Natural killer cell (primary cell): Measurements from ENCODE around the gene IL10. TPM values are rescaled to one million over a fixed set of nuclear protein-coding genes. Genes with fewer than 3 reads are reported as not detected.
"Not testable (repeated sequence)": the region's sequence is repeated elsewhere in the genome, so short reads cannot be mapped to it uniquely, and the experiment has no call there.

Experiments
- ATAC-seq, 3 donors: fragments of 150-1000 bp in 2 of 3; fragments of 200-7000 bp in 1 of 3; cut with Tn5 transposase; 1 replicate in 1 of 3; 2 replicates in 2 of 3; pipeline ENCODE4 v1.10.0; 2021; ENCODE audit warnings: mild to moderate bottlenecking in 2 of 3, moderate library complexity in 2 of 3
- DNase-seq, 2 donors: peaks; one replicate each; pipeline versions ENCODE4 v3.0.0 to v3.0.0-alpha.2; 2013 to 2021; ENCODE audit warnings: mixed read lengths in 1 of 2
- H3K27ac ChIP-seq: one replicate; pipeline ENCODE4 v1.5.1; 2013; ENCODE audit warnings: mild to moderate bottlenecking, low read length
- H3K27me3 ChIP-seq: one replicate; pipeline ENCODE4 v1.6.1; 2013; ENCODE audit warnings: low read length; ENCODE audit not compliant: control insufficient read depth, insufficient read depth
- H3K36me3 ChIP-seq: one replicate; pipeline ENCODE4 v1.6.1; 2013; ENCODE audit warnings: low read length; ENCODE audit not compliant: control insufficient read depth, insufficient read depth
- H3K4me1 ChIP-seq: one replicate; pipeline ENCODE4 v1.6.1; 2013; ENCODE audit warnings: low read length; ENCODE audit not compliant: control insufficient read depth, insufficient read depth
- H3K4me3 ChIP-seq: one replicate; pipeline ENCODE4 v1.5.1; 2013; ENCODE audit warnings: low read length
- H3K9me3 ChIP-seq: one replicate; pipeline ENCODE4 v1.6.1; 2013; ENCODE audit warnings: low read length; ENCODE audit not compliant: control insufficient read depth, insufficient read depth
- H3K27ac Mint-ChIP-seq, 2 donors: one replicate each; pipeline ENCODE4 v1.8.0; 2022; ENCODE audit warnings: mild to moderate bottlenecking in 2 of 2, mixed read lengths in 2 of 2, moderate library complexity in 1 of 2
- H3K27me3 Mint-ChIP-seq, 2 donors: one replicate each; pipeline ENCODE4 v1.8.0; 2022; ENCODE audit warnings: low read depth in 2 of 2, mixed read lengths in 2 of 2
- H3K36me3 Mint-ChIP-seq: one replicate; pipeline ENCODE4 v1.8.0; 2022; ENCODE audit warnings: mixed read lengths
- H3K4me1 Mint-ChIP-seq, 2 donors: one replicate each; pipeline ENCODE4 v1.8.0; 2022; ENCODE audit warnings: mixed read lengths in 2 of 2
- H3K4me3 Mint-ChIP-seq: one replicate; pipeline ENCODE4 v1.8.0; 2022; ENCODE audit warnings: mild to moderate bottlenecking, moderate library complexity, mixed read lengths
- H3K9me3 Mint-ChIP-seq, 2 donors: one replicate each; pipeline ENCODE4 v1.8.0; 2022; ENCODE audit warnings: mixed read lengths in 2 of 2
- CTCF ChIP-seq: fragments of 200-600 bp; IDR thresholded peaks from one replicate; pipeline ENCODE4 v1.8.0; 2022; ENCODE audit warnings: antibody characterized with exemption
- WGBS: methylation state at CpG from one replicate; pipeline ENCODE4 v1.1.7; 2013; ENCODE audit warnings: missing lambda C conversion rate; ENCODE audit not compliant: insufficient coverage; 5-methylcytosine and 5-hydroxymethylcytosine counted together
- intact Hi-C: fragments of 100-400 bp; cut with micrococcal nuclease; formaldehyde crosslinking; loops from one replicate; pipeline ENCODE4 v1.14.2; 2022
- total RNA-seq, 4 donors: library from RNA; stranded (reverse); fragments of 120-200 nt in 1 of 4; gene quantifications; one replicate each; pipeline versions ENCODE4 v1.2.3 to v1.2.4, GENCODE V29; 2013 to 2022

IL10 gene
- total RNA-seq, 3 donors from 2014 or later (not counting 1 experiment from before 2014, with no cell fraction given), result 1.0 TPM; not detected in 2

GRCh38 chr1:206769304-206769731 is 3.0 kb downstream of the IL10 start:
- H3K4me3 ChIP-seq, result no peak overlapping the region
- 16% methylated on average over 7 of the region's 7 CpGs for WGBS
- Mint-ChIP-seq H3K9me3 (no peaks in the 10 kb centered on the region), H3K4me1 (peaks cover 56 to 63% of the 10 kb centered on the region in 2 donors), H3K27ac (peak overlapping the region; percentile 41 to 73), H3K36me3 (no peaks in the 10 kb centered on the region), H3K27me3 (peaks cover 8 to 11% of the 10 kb centered on the region in 2 donors), H3K4me3 (peak overlapping the region; percentile 61)
- TF ChIP-seq CTCF, result no peak
- intact Hi-C loops, result loop anchor here (5.0 kb wide), 2 partner anchors 33 to 42 kb away; no protein-coding TSS in a partner anchor
- H3K27ac ChIP-seq, result peak overlapping the region; percentile 52
- ATAC-seq (peak; percentile 76 to 87 (median 85)), DNase-seq (peak; percentile 56 to 79)
- peaks cover 78% of the 10 kb centered on the region for H3K4me1 ChIP-seq
- H3K9me3 ChIP-seq, result no peaks in the 10 kb centered on the region
- H3K27me3 ChIP-seq, result no peaks in the 10 kb centered on the region
- no peaks in the 10 kb centered on the region for H3K36me3 ChIP-seq

- Histone ChIP-seq H3K4me1 (peaks cover 72% of the 10 kb centered on the region), H3K9me3 (no peaks in the 10 kb centered on the region), H3K4me3 (no peak overlapping the region), H3K27ac (peak overlapping the region; percentile 52), H3K36me3 (no peaks in the 10 kb centered on the region), H3K27me3 (peaks cover 4% of the 10 kb centered on the region)
- Mint-ChIP-seq H3K4me1 (peaks cover 56 to 63% of the 10 kb centered on the region in 2 donors), H3K4me3 (peak overlapping the region; percentile 61), H3K9me3 (no peaks in the 10 kb centered on the region), H3K27ac (peak overlapping the region; percentile 41 to 73), H3K27me3 (peaks cover 9 to 14% of the 10 kb centered on the region in 2 donors), H3K36me3 (no peaks in the 10 kb centered on the region)
- intact Hi-C loops, result loop anchor here (5.0 kb wide), 2 partner anchors 34 to 41 kb away; no protein-coding TSS in a partner anchor
- no peak for DNase-seq
- ATAC-seq, result peak; percentile 26 to 62 (median 31)
- no peak for TF ChIP-seq CTCF
- 50% methylated on average over 13 of the region's 14 CpGs for WGBS
Measured at GRCh38 chr1:206768472-206769303, 3.6 kb downstream of the IL10 start.

GRCh38 chr1:206766251-206766856 is 5.9 kb downstream of the IL10 start:
- H3K4me1 ChIP-seq, result peaks cover 58% of the 10 kb centered on the region
- intact Hi-C loops, result loop anchor here (1.0 to 5.0 kb wide), 3 partner anchors 20 to 39 kb away; no protein-coding TSS in a partner anchor
- H3K27me3 Mint-ChIP-seq, result peaks cover 14% of the 10 kb centered on the region in 2 donors
- H3K36me3 Mint-ChIP-seq, result no peaks in the 10 kb centered on the region
- peak overlapping the region; percentile 29 to 90 for H3K27ac Mint-ChIP-seq
- H3K36me3 ChIP-seq, result no peaks in the 10 kb centered on the region
- H3K4me3 Mint-ChIP-seq, result peak overlapping the region; percentile 62
- peak; percentile 66 to 88 for DNase-seq
- no peak for TF ChIP-seq CTCF
- 6% methylated on average over 8 of the region's 8 CpGs for WGBS
- no peaks in the 10 kb centered on the region for H3K9me3 Mint-ChIP-seq
- peak; percentile 71 to 79 (median 79) for ATAC-seq
- no peak overlapping the region for H3K27ac ChIP-seq
- H3K4me1 Mint-ChIP-seq, result peaks cover 47 to 53% of the 10 kb centered on the region in 2 donors
- no peaks in the 10 kb centered on the region for H3K9me3 ChIP-seq
- no peak overlapping the region for H3K4me3 ChIP-seq
- peaks cover 6% of the 10 kb centered on the region for H3K27me3 ChIP-seq

- Mint-ChIP-seq H3K4me3 (peak overlapping the region; percentile 58), H3K4me1 (peaks cover 45 to 52% of the 10 kb centered on the region in 2 donors), H3K27me3 (peaks cover 14% of the 10 kb centered on the region in 2 donors), H3K27ac (peak overlapping the region; percentile 29 to 90)
- not testable (repeated sequence) for H3K27ac ChIP-seq, H3K36me3 ChIP-seq, H3K36me3 Mint-ChIP-seq, H3K27me3 ChIP-seq, H3K9me3 ChIP-seq, H3K9me3 Mint-ChIP-seq, H3K4me3 ChIP-seq, ATAC-seq, DNase-seq
- WGBS, result 18% methylated on average over 1 of the region's 1 CpG
- peaks cover 53% of the 10 kb centered on the region for H3K4me1 ChIP-seq
- intact Hi-C loops, result loop anchor here (1.0 to 5.0 kb wide), 3 partner anchors 21 to 38 kb away; no protein-coding TSS in a partner anchor
Measured at GRCh38 chr1:206765771-206766170, 6.5 kb downstream of the IL10 start.

GRCh38 chr1:206762741-206763364 is 9.4 kb downstream of the IL10 start:
- peaks cover 30% of the 10 kb centered on the region for H3K4me1 ChIP-seq
- DNase-seq, H3K36me3 ChIP-seq, H3K9me3 Mint-ChIP-seq, H3K4me3 Mint-ChIP-seq, H3K9me3 ChIP-seq, H3K27ac ChIP-seq, H3K4me3 ChIP-seq, H3K27me3 ChIP-seq, H3K36me3 Mint-ChIP-seq, H3K27ac Mint-ChIP-seq, intact Hi-C loops, ATAC-seq: not testable (repeated sequence)
- peaks cover 15 to 24% of the 10 kb centered on the region in 2 donors for H3K4me1 Mint-ChIP-seq
- peaks cover 14% of the 10 kb centered on the region in 2 donors for H3K27me3 Mint-ChIP-seq
- WGBS, result 98% methylated on average over 9 of the region's 12 CpGs
